ENCODE measurements around the gene PRPF38B.

DNA sequence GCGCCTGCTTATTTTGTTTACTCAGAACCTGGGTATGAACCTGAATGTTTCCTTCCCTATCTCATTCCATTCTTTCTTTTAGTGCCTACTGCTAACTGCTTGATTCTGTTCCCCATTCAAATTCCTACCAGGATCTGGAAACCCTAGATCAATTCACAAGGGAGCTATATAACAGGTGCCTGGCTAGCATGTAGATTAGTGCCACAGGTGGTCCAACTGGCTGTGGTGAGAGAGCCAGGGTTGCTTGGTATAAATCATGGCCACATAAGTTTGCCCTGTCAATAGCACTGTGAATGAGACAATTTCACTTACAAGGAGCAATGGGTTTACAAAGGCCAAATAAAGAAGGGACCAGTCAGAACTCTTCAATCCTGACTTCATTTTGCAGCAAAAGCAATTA lies 6.6 kb upstream of the PRPF38B start:
- no peak for TF ChIP-seq GATA2 (IDR thresholded peaks at IDR 0.05; ENCODE audit: low read depth, low read length)
- no peak for TF ChIP-seq GATA3 (IDR thresholded peaks at IDR 0.05; ENCODE audit: low read depth, low read length)
